ENCODE data around the gene ZNF829.

Gene ZNF829

GRCh38 chr19:36918090-36918489 lies 2.0 kb upstream of the ZNF829 start:
- CTCF ChIA-PET: no interaction called here
- POLR2A ChIA-PET: interaction anchor here (0.7 kb wide), 1 partner anchor 68 kb away, joined by 3 read pairs; no protein-coding TSS in a partner anchor
- TF ChIP-seq, protein P1, sequence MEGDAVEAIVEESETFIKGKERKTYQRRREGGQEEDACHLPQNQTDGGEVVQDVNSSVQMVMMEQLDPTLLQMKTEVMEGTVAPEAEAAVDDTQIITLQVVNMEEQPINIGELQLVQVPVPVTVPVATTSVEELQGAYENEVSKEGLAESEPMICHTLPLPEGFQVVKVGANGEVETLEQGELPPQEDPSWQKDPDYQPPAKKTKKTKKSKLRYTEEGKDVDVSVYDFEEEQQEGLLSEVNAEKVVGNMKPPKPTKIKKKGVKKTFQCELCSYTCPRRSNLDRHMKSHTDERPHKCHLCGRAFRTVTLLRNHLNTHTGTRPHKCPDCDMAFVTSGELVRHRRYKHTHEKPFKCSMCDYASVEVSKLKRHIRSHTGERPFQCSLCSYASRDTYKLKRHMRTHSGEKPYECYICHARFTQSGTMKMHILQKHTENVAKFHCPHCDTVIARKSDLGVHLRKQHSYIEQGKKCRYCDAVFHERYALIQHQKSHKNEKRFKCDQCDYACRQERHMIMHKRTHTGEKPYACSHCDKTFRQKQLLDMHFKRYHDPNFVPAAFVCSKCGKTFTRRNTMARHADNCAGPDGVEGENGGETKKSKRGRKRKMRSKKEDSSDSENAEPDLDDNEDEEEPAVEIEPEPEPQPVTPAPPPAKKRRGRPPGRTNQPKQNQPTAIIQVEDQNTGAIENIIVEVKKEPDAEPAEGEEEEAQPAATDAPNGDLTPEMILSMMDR (IDR thresholded peaks at IDR 0.05; ENCODE audit: insufficient read depth, low read length, missing control alignments): no peak
- no peak overlapping the region for H3K4me3 ChIP-seq (ENCODE audit: low read depth, low read length)
- no peak for DNase-seq (ENCODE audit: low read depth, low spot score)

GRCh38 chr19:36916991-36917390 lies 900 bp upstream of the ZNF829 start:
- DNase-seq (ENCODE audit: low read depth, low spot score): no peak
- CTCF ChIA-PET: interaction anchor here (1.0 kb wide), 1 partner anchor 67 kb away, joined by 3 read pairs; no protein-coding TSS in a partner anchor

GRCh38 chr19:36898422-36898821 lies 17.7 kb downstream of the ZNF829 start:
- ChIA-PET CTCF (no interaction called here), POLR2A (no interaction called here)
- TF ChIP-seq, protein P1 (IDR thresholded peaks at IDR 0.05; ENCODE audit: insufficient read depth, low read length, missing control alignments): no peak

More at GRCh38 chr19:36916991-36917390, 900 bp upstream of the ZNF829 start:
- TF ChIP-seq, protein P1 (IDR thresholded peaks at IDR 0.05; ENCODE audit: insufficient read depth, low read length, missing control alignments): no peak
- POLR2A ChIA-PET: no interaction called here
- peak overlapping the region; percentile 96 for H3K4me3 ChIP-seq (ENCODE audit: low read depth, low read length)

DNA sequence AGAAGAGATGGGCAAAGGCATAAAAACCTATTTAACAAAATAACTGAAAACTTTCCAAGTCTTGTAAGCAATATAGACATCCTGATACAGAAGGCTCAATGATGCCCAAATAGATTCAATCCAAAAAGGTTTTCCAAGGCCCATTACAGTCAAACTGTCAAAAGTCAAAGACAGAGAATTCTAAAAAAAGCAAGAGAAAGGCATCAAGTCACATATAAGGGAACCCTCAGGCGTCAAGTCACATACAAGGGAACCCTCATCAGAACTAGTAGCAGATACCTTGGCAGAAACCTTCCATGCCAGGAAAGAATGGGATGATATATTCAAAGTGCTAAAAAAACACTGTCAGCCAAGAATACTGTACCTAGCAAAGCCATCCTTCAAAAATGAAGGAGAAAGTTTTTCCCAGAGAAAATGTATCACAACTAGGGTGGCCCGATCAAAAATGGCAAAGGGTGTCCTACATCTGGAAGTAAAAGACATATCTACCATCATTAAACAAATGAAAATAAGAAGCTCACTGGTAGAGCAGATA lies 21.2 kb downstream of the ZNF829 start:
- no peak overlapping the region for H3K4me3 ChIP-seq (ENCODE audit: low read depth, low read length)
- TF ChIP-seq, protein P1 (IDR thresholded peaks at IDR 0.05; ENCODE audit: insufficient read depth, low read length, missing control alignments): no peak
- POLR2A ChIA-PET: no interaction called here
- CTCF ChIA-PET: no interaction called here
- DNase-seq (ENCODE audit: low read depth, low spot score): no peak

More at GRCh38 chr19:36898422-36898821, 17.7 kb downstream of the ZNF829 start:
- no peak overlapping the region for H3K4me3 ChIP-seq (ENCODE audit: low read depth, low read length)
- DNase-seq (ENCODE audit: low read depth, low spot score): no peak

DNA sequence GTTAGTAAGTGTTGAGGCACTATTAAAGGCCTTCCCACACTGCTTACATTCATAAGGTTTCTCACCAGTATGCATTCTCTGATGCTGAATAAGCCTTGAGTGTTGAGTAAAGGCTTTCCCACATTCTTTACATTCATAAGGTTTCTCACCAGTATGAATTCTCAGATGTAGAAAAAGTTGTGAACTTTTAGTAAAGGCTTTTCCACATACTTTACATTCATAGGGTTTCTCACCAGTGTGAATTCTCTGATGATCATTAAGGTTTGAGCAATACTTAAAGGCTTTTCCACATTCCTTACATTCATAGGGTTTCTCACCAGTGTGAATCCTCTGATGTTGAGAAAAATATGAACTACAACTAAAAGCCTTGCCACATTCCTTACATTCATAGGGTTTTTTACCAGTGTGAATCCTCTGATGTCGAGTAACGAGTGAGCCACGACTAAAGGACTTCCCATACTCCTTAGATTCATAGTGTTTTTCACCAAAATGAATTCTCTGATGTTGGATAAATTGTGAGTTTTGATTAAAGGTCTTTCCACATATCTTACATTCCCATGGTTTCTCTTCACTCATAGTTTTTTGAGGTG lies 24.2 kb downstream of the ZNF829 start:
- no peak for DNase-seq (ENCODE audit: low read depth, low spot score)
- POLR2A ChIA-PET: no interaction called here
- no peak overlapping the region for H3K4me3 ChIP-seq (ENCODE audit: low read depth, low read length)
- TF ChIP-seq, protein P1 (IDR thresholded peaks at IDR 0.05; ENCODE audit: insufficient read depth, low read length, missing control alignments): no peak
- CTCF ChIA-PET: no interaction called here

DNA sequence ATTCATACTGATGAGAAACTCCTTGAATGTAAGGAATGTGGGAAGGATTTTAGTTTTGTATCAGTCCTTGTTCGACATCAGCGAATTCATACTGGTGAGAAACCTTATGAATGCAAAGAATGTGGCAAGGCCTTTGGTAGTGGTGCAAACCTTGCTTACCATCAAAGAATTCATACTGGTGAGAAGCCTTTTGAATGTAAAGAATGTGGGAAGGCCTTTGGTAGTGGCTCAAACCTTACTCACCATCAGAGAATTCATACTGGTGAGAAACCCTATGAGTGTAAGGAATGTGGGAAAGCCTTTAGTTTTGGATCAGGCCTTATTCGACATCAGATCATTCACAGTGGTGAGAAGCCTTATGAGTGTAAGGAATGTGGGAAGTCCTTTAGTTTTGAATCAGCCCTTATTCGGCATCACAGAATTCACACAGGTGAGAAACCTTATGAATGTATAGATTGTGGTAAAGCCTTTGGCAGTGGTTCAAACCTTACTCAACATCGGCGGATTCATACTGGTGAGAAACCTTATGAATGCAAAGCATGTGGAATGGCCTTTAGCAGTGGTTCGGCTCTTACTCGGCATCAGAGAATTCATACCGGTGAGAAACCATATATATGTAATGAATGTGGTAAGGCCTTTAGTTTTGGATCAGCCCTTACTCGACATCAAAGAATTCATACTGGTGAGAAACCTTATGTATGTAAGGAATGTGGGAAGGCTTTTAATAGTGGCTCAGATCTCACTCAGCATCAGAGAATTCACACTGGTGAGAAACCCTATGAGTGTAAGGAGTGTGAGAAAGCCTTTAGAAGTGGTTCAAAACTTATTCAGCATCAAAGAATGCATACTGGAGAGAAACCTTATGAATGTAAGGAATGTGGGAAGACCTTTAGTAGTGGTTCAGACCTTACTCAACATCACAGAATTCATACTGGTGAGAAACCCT lies 38.8 kb downstream of the ZNF829 start:
- TF ChIP-seq, protein P1 (IDR thresholded peaks at IDR 0.05; ENCODE audit: insufficient read depth, low read length, missing control alignments): no peak
- no peak overlapping the region for H3K4me3 ChIP-seq (ENCODE audit: low read depth, low read length)
- no peak for DNase-seq (ENCODE audit: low read depth, low spot score)
- CTCF ChIA-PET: no interaction called here
- POLR2A ChIA-PET: no interaction called here

All from AG04449 (cell line).